Tibial artery (tissue), 4 donors: ENCODE results near the gene PHACTR1.

ENCODE experiments used
- DNase-seq, 2 donors: peaks; one replicate each; pipeline ENCODE4 v3.0.0-alpha.2; 2019
- H3K27ac ChIP-seq, 2 donors: fragments of 200-600 bp; sonication (generic) in 1 of 2; 1 replicate in 1 of 2; 2 replicates in 1 of 2; pipeline ENCODE4 v1.5.1; 2018 to 2019; ENCODE audit warnings: mild to moderate bottlenecking in 1 of 2
- H3K27me3 ChIP-seq, 2 donors: fragments of 200-600 bp; sonication (generic) in 1 of 2; one replicate each; pipeline versions ENCODE4 v1.5.1 to v1.6.0; 2016 to 2019
- H3K36me3 ChIP-seq, 3 donors: fragments of 200-600 bp; sonication (generic) in 2 of 3; one replicate each; pipeline ENCODE4 v1.5.1; 2016 to 2019; ENCODE audit warnings: mild to moderate bottlenecking in 2 of 3
- H3K4me1 ChIP-seq, 4 donors: fragments of 200-600 bp; sonication (generic) in 2 of 4; 1 replicate in 3 of 4; 2 replicates in 1 of 4; pipeline ENCODE4 v1.5.1; 2016 to 2019
- H3K4me3 ChIP-seq, 2 donors: fragments of 200-600 bp; sonication (generic) in 1 of 2; 1 replicate in 1 of 2; 2 replicates in 1 of 2; pipeline ENCODE4 v1.5.1; 2018 to 2019; ENCODE audit warnings: mild to moderate bottlenecking in 2 of 2
- H3K9me3 ChIP-seq, 3 donors: fragments of 200-600 bp; sonication (generic) in 1 of 3; one replicate each; pipeline ENCODE4 v1.5.1; 2016 to 2019
- intact Hi-C: fragments of 100-400 bp; cut with DNase I; formaldehyde crosslinking; loops from one replicate; pipeline ENCODE4 v1.15.0; 2023; ENCODE audit warnings: low total_unique reads
- TF ChIP-seq, protein P1 (sequence below), 2 experiments: fragments of 200-600 bp in 1 of 2; fragments of 450-650 bp in 1 of 2; IDR thresholded peaks; one replicate each; pipeline ENCODE4 v1.5.1; 2017 to 2019; ENCODE audit warnings: antibody characterized with exemption in 2 of 2, mild to moderate bottlenecking in 1 of 2, moderate library complexity in 1 of 2

Gene PHACTR1

GRCh38 chr6:13289789-13290318 lies 573.3 kb downstream of the PHACTR1 start:
- no peaks in the 10 kb centered on the region for H3K27me3 ChIP-seq
- peaks cover 0 to 22% (median 5%) of the 10 kb centered on the region in 4 donors for H3K4me1 ChIP-seq
- H3K27ac ChIP-seq = peak overlapping the region in 1 of 2 donors; percentile 30
- peaks cover 0 to 8% (median 0%) of the 10 kb centered on the region in 3 donors for H3K9me3 ChIP-seq
- no peak for DNase-seq
- TF ChIP-seq, protein P1, sequence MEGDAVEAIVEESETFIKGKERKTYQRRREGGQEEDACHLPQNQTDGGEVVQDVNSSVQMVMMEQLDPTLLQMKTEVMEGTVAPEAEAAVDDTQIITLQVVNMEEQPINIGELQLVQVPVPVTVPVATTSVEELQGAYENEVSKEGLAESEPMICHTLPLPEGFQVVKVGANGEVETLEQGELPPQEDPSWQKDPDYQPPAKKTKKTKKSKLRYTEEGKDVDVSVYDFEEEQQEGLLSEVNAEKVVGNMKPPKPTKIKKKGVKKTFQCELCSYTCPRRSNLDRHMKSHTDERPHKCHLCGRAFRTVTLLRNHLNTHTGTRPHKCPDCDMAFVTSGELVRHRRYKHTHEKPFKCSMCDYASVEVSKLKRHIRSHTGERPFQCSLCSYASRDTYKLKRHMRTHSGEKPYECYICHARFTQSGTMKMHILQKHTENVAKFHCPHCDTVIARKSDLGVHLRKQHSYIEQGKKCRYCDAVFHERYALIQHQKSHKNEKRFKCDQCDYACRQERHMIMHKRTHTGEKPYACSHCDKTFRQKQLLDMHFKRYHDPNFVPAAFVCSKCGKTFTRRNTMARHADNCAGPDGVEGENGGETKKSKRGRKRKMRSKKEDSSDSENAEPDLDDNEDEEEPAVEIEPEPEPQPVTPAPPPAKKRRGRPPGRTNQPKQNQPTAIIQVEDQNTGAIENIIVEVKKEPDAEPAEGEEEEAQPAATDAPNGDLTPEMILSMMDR (IDR thresholded peaks at IDR 0.05) = no peak
- intact Hi-C loops = no loop called here
- peaks cover 50 to 80% (median 60%) of the 10 kb centered on the region in 3 donors for H3K36me3 ChIP-seq
- no peak overlapping the region for H3K4me3 ChIP-seq

- Histone ChIP-seq H3K4me3 (no peak overlapping the region), H3K27ac (peak overlapping the region in 1 of 2 donors; percentile 30), H3K9me3 (peaks cover 0 to 8% (median 0%) of the 10 kb centered on the region in 3 donors), H3K27me3 (no peaks in the 10 kb centered on the region), H3K36me3 (peaks cover 45 to 80% (median 56%) of the 10 kb centered on the region in 3 donors), H3K4me1 (peaks cover 0 to 22% (median 5%) of the 10 kb centered on the region in 4 donors)
- TF ChIP-seq, protein P1 (IDR thresholded peaks at IDR 0.05) = no peak
- intact Hi-C loops = no loop called here
- no peak for DNase-seq
These were observed 573.8 kb downstream of the PHACTR1 start for GRCh38 chr6:13290335-13290734.

- Histone ChIP-seq H3K36me3 (peaks cover 25 to 78% (median 37%) of the 10 kb centered on the region in 3 donors), H3K27ac (no peak overlapping the region), H3K4me1 (peaks cover 0 to 22% (median 5%) of the 10 kb centered on the region in 4 donors), H3K4me3 (no peak overlapping the region), H3K27me3 (no peaks in the 10 kb centered on the region), H3K9me3 (no peaks in the 10 kb centered on the region)
- no peak for DNase-seq
- intact Hi-C loops = no loop called here
- TF ChIP-seq, protein P1 (IDR thresholded peaks at IDR 0.05) = no peak
These were observed 576.2 kb downstream of the PHACTR1 start for GRCh38 chr6:13292774-13293173.

GRCh38 chr6:13294499-13295069 lies 578.0 kb downstream of the PHACTR1 start:
- no peak for DNase-seq
- H3K4me1 ChIP-seq = peaks cover 0 to 6% (median 0%) of the 10 kb centered on the region in 4 donors
- H3K9me3 ChIP-seq = no peaks in the 10 kb centered on the region
- no peaks in the 10 kb centered on the region for H3K27me3 ChIP-seq
- H3K27ac ChIP-seq = no peak overlapping the region
- TF ChIP-seq, protein P1 (IDR thresholded peaks at IDR 0.05) = no peak
- intact Hi-C loops = no loop called here
- no peak overlapping the region for H3K4me3 ChIP-seq
- H3K36me3 ChIP-seq = peaks cover 29 to 75% (median 35%) of the 10 kb centered on the region in 3 donors

- no peak for DNase-seq
- H3K4me3 ChIP-seq = no peak overlapping the region
- no peak overlapping the region for H3K27ac ChIP-seq
- intact Hi-C loops = no loop called here
- TF ChIP-seq, protein P1 (IDR thresholded peaks at IDR 0.05) = no peak
- no peaks in the 10 kb centered on the region for H3K9me3 ChIP-seq
- H3K27me3 ChIP-seq = no peaks in the 10 kb centered on the region
- H3K36me3 ChIP-seq = peaks cover 29 to 84% (median 35%) of the 10 kb centered on the region in 3 donors
- H3K4me1 ChIP-seq = no peaks in the 10 kb centered on the region
These were observed 579.0 kb downstream of the PHACTR1 start for GRCh38 chr6:13295576-13295975.
